Dermis blood vessel endothelial cell (primary cell): Measurements from ENCODE around the gene ASB3. TPM values are rescaled to one million over a fixed set of nuclear protein-coding genes. Genes with fewer than 3 reads are reported as not detected.

ENCODE experiments used
- DNase-seq: peaks from one replicate; pipeline ENCODE4 v3.0.0; 2010
- total RNA-seq: library from RNA; depleted of rRNA; stranded (reverse); fragments of >200 nt; gene quantifications from 2 replicates; pipeline ENCODE4 v1.2.3, GENCODE V29; 2014

ASB3 gene
- total RNA-seq, 1 donor from 2014 or later = 28.6 TPM

DNA sequence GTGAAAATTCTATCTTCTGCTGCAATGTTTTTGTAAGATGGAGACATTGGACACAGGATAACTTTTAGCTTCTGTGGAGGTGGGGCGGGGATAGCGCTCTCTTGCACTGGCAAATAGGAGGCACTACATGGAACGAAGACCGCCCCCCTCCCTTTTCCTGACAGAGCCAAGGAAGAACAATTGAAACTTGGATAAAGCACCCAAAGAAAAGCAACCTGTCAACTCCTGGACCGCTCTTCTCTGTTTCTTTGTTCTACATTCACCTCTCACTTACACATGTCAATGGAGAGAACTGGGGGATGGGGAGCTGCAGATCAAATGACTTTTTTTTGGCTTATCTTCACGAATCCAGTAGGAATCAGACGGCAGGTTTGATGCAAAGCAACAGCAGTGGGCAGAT is 145.5 kb downstream of the ASB3 start:
- no peak for DNase-seq

DNA sequence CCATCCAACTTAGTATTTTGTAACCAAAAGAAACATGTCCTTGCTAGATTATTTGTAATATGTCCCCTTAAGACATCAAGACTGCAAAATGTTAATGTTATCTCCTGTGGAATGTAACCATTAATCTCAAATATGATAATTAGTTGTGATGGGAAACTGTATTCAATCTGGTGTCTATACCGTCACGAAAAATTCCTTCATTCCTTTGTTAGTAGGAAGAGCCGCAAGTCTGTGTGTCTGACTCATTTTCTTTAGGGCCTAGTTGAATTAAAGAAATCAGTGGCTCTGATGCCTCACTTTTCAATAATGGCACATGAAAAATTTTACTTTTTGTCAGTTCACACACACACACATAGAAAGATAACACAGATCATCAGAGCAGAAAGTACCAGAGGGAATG is 146.3 kb downstream of the ASB3 start:
- no peak for DNase-seq

DNA sequence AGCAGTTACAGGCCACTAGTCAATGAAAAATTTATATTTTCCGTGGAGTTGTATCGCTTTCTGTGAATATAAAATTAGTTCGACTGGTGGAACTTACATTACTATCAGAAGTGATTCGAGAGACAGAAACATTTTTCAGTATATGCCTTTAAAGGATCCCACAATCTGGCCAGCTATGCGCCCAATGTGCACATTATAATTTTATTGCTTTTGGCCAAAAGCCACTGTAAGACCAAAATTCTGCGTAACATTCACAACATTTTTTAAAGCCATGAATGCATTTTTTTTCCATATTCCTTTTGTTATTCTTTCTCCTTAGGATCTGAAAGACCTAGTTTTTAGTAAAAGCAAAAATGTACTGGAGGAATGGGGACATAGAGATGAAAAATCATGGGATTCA is 150.2 kb downstream of the ASB3 start:
- no peak for DNase-seq

DNA sequence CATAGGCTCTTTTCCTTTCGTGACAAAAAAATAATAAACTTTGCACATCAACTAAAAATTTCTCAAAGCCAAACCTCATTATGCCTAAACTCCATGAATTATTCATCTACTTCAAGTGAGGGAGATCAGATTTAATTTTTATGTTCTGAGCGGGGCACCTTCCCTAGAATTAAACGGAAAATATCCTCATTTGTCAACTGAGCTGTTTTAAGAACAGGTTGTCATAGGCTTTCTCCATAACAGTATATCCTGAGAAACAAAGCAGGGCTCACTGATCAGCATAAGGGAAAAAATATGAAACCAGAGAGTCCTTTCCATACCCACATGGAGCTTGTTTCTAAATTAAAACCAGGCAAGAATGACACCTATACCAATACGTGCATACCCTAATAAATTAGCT is 150.6 kb downstream of the ASB3 start:
- no peak for DNase-seq

DNA sequence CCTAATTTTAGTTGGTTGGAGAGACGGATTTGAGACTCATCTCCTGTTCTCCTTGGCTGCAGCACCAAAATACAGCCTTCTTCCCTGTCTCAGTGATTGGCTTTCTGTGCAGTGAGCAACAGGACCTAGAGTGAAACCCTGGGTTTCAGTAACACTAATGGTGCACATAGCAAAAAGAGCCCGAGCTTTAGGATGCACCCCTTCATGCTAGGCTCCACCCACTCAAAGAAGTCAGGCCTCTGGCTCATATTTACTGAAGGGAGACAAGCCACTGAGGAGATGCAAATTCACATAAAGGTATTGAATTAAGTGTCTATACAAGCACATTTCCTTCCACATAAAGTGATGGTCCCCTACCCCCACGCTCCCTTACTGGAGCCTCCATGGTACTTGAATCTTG is 151.1 kb downstream of the ASB3 start:
- DNase-seq = no peak

DNA sequence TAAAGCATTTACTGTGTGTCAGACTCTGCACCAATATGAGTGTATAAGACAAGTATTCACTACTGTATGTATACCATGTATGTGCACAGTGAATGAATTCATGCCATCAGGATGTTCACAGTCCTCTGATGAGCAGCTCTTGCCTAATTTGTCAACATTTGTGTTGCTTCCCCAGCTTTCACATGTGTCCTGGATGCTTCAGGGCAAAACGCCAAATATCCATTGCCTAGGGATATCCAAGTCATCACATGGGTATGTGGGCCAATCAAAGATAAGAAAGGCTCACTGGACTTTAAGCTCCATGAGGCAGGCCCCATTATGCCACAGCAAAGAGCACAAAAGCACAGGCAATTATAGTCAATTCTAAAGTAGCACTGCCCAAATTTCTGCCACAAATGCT is 153.3 kb downstream of the ASB3 start:
- DNase-seq = no peak

DNA sequence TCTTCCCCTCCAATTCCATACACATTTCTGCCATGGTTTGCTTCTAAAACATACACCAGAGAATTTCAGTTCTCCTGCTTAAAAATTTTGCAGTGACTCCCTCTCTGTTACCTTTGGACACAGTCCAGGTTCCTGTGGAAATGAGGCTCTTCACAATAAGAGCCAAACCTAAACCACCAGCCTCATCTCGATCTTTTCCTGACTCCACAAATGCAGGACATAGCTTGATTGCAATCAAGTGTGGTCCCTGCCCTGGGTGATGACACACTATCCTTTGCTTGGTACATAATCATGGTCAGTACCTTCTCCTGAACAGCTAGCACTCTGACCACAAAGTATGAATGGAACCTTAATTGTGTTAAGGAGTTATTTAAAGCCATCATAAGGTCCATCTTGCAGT is 154.0 kb downstream of the ASB3 start:
- no peak for DNase-seq

DNA sequence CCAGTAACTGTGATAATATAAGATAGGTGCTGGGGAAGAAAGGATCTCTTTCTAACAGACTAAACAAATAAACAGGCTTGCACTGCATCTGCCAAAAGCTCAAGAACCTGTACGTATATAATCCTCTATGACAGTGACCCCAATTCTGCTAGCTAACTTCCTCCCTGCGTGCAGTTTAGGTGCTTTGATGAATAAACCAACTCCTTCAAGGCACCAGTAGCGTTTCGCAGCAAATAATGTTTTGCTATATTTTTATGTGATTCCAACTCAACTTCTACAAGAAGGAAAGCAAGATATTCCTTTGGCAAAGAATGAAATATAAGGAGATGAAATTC is 154.7 kb downstream of the ASB3 start:
- no peak for DNase-seq

DNA sequence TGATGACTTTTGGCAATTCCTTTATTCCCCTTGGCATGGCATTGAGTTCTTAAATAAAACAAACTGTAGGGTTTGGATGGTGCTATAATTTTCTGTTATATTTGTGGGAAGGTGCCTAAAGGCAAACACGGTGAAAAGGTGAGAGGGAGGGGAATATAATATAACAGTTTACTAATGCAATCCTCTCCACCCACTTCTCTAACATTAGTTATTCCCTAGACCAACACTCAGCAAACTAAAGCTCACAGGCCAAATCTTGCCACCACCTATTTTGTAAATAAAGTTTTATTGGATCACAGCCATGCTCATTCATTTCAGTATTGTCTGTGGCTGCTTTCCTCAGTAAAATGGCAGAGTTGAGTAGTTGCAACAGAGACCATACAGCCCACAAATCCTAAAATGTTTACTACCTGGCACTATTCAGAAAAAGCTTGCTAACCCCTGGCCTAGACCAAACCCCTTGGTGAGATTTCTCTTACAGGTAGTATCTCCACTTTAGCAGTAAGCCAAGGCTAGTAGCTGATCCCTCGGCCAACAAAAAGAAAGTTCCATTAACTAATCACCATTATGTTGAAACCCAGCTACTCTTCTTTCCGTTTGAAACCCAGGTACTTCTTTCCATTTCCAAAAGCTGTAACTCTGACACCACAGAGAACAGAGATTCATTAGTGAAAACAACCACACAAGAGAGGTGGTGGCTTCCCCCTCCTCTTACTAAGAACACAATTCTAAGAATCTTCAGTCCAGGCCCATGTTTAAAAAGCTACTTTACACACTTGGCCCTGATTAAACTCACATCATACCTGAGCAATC is 155.2 kb downstream of the ASB3 start:
- no peak for DNase-seq

DNA sequence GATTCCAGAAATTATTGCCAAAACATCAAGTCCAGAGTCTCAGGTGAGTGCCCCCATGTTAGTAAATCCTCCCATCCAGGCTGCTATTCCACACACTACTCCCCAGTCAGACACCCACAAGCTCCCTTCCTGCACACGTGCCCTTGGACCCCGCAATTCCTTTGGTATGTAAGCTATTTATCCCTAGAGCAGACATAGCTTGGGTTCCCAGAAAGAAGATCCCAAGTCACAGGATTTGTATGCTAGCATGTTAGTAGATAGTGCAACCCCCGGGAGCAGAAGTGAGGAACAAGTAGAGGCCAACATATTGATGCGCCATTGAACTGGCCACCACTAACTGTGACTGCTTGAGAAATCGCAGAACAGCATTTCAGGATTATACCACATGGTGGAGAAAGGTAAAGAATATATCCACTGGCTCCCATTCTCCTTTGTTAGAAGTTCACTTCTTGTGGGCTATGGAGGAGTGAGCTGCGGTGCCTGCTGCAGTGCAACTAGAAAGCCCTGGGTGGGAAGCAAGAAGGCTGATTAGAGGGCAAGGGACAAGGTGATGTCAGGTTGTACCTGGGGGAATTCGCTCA is 156.6 kb downstream of the ASB3 start:
- DNase-seq = no peak

DNA sequence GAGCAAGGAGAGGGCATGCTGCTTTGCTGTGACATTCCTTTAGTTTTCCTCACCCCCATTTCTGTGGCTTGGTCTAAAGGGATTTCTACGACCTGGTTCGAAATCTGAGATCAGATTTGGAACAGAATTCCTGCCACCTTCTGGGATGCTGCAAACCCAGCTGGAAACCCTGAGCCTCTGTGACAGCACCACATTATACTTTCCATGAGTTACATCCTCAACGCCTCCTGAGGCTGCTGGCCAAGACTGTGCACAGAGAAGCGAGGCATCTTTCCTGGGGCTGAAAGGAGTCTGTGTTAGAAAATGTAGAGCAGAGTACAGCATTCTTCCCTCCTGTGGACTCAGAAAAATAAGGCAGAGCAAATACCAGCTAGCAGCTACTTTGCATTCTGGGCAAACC is 157.3 kb downstream of the ASB3 start:
- DNase-seq = no peak

DNA sequence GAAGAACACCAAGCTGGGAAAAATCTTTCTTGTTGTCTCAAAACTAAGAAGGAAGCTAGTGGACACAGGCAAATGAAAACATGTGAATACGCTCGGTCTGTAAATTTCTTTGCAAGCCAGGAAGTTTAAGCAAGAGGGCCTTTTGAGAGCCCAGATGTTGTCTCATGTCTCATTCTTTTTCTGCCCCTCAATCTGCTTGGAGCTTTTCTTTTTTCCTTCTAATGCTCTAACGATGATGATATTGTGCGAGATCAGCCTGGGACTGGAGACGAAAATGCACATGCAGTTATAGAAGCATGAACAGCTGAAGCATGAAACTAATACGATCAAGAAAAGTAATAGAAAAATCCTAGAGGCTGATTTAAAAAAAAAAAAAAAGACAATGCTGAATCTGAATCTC is 157.8 kb downstream of the ASB3 start:
- DNase-seq = no peak

DNA sequence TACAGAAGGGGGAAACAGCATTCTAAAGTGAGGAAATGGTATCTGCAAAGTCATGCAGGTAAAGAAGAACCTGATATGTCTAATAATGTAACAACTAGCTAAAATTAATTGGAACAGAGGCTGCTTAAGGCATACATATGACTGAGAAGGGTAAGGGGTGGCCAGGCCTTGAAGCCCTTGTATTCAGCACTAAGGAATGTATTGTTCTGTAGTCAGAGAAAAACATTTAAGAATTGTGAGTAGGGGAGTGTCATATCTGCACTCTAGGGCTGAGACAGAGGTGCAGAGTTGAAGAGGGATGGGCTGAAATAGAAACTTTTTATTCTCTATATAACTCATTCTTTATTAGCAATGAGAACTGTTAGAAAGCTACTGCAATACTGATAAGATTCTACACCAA is 164.6 kb downstream of the ASB3 start:
- no peak for DNase-seq

DNA sequence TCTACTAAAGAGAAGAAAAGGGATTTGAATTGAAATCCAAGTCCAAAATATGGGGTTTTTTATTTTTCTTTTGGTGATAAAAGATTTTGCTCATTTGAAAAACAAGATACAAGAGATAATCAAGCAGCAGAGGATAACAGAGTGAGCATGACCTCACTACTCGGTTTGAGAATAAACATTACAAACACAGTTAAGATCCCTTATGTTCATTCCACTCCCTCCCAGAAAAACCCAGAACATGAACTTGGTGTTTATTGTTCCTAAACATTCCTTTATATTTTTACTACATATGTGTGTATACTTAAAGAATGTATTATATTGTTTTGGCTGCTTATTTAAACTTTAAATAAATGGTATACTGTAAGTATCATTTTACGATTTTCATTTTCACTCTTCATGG is 165.8 kb downstream of the ASB3 start:
- DNase-seq = no peak

Other genes with a start within 250 kb of the ASB3 start
- gene CHAC2, start 19.1 kb downstream of the ASB3 start, total RNA-seq = 12.5 and 14.1 TPM in 2 replicates
- gene ERLEC1, start 91 bp upstream of the ASB3 start, total RNA-seq = 105 and 114 TPM in 2 replicates
- 1.6 and 1.9 TPM in 2 replicates for gene GPR75, start 73.0 kb upstream of the ASB3 start, total RNA-seq
- gene PSME4, start 184.0 kb upstream of the ASB3 start, total RNA-seq = 30.0 and 71.6 TPM in 2 replicates